NCI-H460 (cell line): ENCODE results near the gene RARG. TPM values are rescaled to one million over a fixed set of nuclear protein-coding genes. Genes with fewer than 3 reads are reported as not detected.

ENCODE experiments used
- DNase-seq: peaks from one replicate; pipeline ENCODE4 v3.0.0-alpha.2; 2016; ENCODE audit warnings: low read depth; ENCODE audit errors: extremely low read depth
- total RNA-seq: library from RNA; depleted of rRNA; stranded (reverse); fragments of >200 nt; shearing (Covaris generic); gene quantifications from 2 replicates; pipeline ENCODE4 v1.2.3, GENCODE V29; 2014

The RARG gene
- total RNA-seq, 1 experiment from 2014 or later = 12.0 TPM

DNA sequence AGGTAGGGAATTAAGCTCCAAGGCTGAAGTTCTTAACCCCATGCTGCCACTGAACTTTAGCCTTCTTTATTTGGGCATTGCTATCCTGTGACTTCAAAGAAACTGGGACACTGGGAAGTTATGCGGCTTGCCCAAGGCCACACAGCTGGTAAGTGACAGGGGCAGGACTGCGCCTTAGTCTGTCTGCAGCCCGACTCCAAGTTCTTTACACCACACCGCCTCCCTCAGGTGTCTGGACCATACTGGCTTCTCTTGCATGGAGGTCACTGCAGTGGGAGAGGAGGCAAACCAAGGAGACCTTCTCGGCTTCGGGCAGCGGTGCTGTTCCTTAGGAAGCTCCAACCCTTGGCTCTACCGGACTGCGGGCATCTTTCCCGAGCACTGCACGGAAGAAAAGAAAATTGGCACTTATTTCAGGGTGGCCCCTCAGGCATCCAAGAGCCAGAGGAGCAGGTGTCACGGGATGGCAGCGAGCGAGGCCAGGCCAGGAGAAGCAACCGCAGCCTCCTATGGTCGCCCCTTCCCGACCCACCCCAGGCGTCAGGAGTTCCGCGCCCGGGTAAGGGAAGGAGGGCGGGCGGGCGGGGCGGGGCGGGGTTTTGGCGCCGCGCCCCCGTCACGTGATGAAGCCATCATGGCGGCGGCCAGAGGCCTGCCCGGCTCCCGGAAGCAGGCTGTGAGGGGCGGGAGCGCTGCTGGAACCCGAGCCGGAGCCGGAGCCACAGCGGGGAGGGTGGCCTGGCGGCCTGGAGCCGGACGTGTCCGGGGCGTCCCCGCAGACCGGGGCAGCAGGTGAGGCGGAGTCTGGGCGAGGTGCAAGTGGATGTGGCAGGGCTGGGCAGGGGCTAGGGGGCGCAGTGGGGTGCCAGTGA, 19.7 kb upstream of the RARG start:
- peak; percentile 67 for DNase-seq

GRCh38 chr12:53245286-53245685, 13.3 kb upstream of the RARG start:
- no peak for DNase-seq

DNA sequence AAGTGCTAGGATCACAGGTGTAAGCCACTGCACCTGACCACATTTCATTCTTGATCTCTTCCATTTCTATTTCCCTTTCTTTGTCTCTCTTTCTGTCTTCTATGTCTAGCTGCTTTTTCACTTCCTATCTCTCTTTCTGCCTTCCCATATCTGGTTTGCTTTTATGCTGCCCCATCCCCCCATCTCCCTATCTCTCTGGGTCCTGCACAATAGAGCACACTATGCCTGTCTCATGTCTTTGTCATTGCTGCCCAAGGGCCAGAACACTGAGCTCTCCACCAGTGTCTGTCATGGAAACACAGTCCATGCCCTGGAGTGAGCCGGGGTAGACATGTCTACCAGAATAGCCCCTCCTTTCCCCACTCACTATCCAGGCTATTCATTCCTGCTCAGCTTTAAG, 12.3 kb upstream of the RARG start:
- DNase-seq = no peak

DNA sequence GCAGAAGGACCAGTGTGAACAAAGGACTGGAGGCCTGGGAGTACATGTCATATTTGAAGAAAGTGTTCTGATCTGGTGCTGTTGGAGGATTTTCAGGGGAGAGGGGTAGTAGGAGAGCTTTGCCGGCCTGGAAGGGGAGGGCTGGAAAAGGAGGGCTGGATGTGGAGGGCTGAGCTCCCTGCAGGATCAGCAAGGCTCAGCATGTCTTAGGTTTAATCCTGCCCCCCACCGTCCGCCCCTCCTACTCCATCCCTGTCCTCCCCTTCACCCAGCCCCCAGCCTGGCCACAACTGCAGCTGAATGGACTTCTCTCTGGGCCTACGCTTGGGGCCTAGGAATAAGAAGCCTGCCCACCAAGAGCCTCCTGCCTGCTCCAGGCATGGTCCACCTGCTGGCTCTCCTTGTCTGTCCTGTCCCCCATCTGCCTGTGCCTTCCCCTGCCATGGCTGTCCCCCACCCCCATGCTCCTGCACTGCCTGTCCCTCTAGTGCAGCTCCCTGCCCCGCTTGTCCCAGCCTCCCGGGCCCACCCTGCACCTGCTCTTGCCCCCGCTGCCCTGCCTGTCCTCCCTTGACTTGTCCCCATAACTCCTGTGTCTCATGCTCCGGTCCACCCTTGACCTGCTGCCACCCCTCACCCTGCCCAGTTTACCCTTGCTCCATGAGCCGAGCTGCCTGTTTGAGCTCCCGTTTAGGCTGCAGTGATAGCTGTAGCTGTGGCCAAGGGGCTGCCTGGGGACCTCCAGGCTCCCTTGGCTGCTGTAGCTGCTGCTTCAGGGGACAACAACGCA, 9.8 kb upstream of the RARG start:
- no peak for DNase-seq

DNA sequence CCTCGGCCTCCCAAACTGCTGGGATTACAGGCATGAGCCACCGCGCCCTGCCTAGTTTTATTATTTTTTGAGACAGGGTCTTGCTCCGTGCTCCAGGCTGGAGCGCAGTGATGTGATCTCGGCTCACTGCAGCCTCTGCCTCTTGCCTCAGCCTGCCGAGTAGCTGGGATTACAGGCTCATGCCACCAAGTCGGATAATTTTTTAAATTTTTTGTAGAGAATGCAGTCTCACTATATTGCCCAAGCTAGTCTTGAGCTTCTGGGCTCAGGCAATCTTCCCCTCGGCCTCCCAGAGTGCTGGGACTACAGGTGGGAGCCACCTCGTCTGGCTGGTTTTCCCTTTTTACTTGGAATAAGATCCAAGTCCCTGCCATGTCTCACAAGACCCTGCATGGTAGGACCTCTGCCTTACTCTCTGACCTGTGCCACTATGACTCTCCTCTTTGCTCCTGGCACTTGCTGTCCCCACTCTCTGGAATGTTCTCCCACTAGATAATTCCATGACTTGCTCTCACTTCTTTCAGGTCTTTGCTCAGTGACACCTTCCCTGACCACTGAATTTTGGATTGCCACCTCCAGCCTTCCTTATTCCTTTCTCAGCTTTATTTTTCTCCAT, 7.7 kb upstream of the RARG start:
- DNase-seq = no peak

DNA sequence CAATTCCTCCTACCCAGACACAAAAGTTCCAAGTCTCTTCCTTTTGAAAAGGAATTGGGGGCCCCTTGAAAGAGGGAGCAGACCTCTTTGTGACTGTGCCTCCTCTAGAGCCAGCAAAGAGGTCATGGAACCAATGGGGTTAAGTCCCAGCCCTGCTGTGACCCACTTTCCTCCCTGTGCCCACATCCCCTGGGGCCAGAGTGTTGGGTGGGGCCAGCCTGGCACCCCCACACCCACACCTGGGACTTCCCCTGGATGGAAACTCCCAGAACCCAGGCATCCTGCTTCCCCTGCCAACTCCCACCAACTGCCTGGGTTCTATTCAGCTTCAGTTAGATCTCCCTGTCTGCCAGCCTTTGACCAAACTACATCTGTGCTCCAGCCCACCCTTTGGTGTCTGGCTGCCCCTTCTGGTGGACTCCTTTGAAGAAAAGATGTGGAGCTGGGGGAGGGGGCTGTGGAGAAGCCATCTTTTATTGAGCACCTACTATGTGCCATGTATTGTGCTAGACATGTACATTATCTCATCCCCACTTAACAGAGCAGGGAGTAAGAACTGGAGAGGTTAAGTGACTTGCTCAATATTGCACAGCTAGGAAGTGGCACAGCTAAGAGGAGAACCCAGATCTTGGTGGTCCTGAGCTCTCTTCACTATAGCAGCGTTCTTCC, 4.6 kb upstream of the RARG start:
- no peak for DNase-seq

- no peak for DNase-seq
Measured at GRCh38 chr12:53235742-53236442, 3.9 kb upstream of the RARG start.

DNA sequence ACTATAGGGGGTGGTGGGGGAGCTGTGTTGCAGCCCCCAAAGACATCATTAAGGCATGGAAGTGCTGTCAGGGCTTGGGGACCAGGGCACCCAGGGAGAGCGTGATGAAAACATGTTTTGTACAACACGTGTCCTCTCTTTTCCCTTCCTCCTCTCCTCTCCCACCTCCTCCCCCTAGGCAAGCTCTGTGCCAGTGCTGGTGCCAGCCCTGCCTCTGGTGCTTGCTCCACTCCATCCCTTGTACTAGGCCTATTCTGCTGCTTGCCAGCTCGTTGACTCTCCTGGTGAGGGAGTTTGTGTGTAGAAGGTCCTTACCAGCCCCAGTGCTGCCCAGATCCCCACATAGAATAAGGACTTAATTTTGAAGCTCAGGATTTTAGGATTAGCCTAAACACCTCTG, 3.2 kb upstream of the RARG start:
- no peak for DNase-seq

GRCh38 chr12:53234271-53234914, 2.4 kb upstream of the RARG start:
- no peak for DNase-seq

GRCh38 chr12:53233671-53234121, 1.7 kb upstream of the RARG start:
- no peak for DNase-seq

DNA sequence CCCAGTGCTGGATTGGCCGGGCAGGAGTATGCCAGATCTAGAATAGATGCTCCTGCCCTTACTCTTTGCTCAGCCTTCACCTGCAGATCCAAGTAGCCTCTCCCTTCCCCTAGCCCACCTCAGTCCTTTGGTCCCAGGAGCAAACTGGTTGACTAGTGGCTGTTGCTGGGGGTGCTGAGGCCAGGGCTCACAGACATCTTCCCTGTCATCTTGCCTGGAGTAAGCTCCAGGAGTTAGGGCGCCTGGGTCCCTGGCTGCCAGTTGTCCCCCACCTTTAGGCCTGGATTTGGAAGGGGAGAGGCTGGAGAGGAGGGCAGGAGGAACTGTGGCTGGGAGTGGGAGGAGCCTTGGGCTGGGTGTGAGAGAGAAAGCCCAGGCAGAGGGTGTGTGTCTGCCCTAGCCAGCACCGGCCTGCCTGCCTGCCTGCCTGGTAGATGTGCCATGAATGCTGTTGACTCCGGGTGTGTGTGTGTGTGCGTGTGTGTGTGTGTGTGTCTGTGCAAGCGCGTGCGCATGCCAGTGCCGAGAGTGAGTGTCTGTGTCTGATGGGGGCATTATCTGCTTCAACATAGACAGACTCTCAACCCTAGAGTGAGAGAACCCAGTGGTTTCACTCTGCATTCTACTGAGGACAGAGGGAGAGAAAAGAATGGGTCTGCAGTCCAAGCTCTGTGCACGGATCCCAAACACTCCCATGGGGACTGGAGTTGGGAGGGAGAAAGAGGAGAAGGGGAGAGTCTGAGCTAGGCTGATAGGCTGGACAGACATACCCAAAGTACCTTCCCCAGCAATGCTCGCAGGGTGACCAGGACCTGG, 845 bp upstream of the RARG start:
- no peak for DNase-seq

- no peak for DNase-seq
Measured at GRCh38 chr12:53231671-53231920, 413 bp downstream of the RARG start.

DNA sequence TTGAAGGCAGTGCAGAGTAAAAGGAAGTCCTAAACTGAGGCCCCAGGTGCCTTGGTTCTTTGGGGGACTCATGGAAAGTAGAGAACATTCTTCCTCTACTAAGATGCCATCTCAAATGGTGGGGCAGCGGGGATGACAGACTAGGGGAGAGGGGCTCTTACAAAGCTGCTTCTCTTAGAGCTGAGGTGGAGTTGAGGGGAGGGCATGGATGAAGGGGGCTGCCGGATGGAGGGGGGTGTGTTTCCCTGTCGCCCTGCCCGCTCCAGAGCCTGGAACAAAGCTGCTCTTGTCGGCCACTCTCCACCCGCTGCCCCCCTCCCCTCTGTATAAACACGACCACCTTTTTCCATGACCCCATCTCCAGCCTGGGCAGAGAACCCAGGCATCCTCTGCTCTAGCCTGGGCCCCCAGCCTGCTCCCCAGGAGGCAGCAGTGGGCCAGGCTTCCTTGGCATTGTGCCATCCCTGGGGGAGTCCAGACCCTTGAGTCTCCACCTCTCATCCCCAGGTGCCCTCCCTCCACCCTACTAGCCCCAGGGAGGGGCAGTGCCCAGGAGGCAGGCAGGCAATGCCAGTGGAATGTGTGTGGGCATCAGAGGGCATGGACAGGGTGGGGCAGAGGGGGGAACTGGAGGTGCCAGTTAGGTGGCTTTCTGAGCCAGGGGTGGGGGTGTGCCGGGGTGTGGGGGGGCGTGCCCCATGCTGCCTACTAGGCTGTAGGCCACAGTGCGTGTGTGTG, 1.7 kb downstream of the RARG start:
- DNase-seq = no peak

DNA sequence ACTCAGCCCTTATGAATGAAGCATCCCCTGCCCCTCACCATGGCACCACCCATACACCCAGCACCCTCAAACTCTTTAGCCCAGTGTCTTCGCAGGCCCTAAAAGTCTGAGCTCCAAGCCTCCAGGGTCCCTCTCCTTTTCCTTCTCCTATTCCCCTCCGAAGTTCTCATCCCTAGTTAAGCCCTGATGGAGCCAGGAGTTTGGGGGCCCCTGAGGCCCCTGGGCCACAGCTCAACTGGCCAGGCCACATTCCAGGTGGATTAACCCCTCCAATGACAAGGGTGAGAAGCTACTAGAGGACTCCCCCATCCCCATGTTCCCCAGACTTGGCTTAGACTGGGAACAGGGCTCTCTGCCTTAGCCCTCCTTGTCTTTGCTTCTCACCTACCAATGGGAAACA, 2.6 kb downstream of the RARG start:
- DNase-seq = no peak

DNA sequence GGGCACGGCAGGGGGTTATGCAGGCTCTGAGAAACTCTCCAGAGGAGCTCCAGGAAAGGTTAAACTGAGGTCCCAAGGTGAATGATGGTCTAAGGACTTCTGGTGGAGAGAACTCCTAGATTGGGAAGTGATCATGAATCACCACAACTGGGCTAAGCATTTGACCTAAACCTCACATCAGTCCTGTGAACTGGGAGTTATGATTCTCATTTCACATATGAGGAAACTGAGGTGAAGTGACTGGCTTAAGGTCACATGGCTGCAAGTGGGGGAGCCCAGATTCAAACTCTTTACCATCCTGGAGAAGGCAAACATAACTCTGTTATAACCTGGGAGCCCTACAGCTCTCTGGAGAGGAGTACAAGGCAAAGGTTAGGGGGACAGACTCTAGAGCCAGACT, 4.2 kb downstream of the RARG start:
- DNase-seq = no peak

- no peak for DNase-seq
Measured at GRCh38 chr12:53227341-53227740, 4.7 kb downstream of the RARG start.

DNA sequence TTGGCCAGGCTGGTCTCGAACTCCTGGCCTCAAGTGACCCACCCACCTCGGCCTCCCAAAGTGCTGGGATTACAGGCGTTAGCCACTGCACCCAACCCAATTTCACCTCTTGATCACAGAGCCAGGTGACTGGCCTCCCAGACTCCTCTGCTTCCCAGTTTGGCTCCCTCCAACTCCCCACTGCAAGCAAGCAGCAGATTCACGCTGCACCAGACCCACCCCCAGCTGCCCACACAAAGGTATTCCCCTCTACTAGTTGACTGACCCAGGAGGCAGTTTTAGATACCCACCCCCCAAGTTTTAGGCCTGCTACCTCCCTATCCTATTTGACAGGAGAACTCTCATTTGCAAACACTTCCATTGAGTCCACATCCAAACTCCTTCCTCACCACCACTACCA, 5.2 kb downstream of the RARG start:
- no peak for DNase-seq

DNA sequence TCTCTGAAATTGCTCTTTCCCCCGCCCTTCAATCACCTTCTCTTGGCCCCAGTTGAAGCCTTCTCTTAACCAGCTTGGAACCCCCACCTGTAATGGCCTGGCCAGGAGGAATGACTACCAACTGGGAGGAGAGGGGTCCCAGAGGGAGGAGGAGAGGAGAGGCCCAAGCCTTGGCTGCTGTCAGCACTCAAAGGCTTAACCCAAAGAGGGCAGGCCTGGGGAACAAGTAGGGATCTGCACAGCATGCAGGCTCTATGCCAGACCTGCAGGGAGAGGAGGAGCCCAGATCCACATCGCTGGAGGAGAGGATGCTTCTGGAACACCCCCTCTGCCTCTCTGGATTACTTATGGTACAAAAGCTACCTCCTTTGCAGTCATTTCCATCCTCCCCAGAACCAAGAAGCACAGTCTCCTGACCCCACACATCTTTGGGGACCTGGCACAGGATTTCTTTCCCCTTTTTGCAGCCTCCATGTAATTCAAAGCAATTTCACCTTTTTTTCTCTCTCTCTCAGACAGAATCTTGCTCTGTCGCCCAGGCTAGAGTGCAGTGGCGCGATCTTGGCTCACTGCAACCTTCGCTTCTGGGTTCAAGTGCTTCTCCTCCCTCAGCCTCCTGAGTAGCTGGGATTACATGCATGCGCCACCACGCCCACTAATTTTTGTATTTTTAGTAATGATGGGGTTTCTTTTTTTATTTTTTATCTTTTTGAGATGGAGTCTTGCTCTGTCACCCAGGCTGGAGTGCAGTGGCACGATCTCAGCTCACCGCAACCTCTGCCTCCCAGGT, 6.2 kb downstream of the RARG start:
- DNase-seq = no peak
